HepG2 (cell line): ENCODE results near the gene RPS5.

Experiments
- KDM6A ChIP-seq: IDR thresholded peaks from 2 replicates; pipeline ENCODE4 v1.6.1; 2016; ENCODE audit warnings: low read depth
- SMC3 ChIP-seq: IDR thresholded peaks from 2 replicates; pipeline ENCODE4 v1.6.1; 2011; ENCODE audit warnings: low read length, improper control_type of control experiment
- TF ChIP-seq, protein P1 (sequence below): sonication (generic); formaldehyde crosslinking; IDR thresholded peaks from 2 replicates; pipeline ENCODE4 v1.4.0; 2020; ENCODE audit warnings: missing genetic modification reagents, mild to moderate bottlenecking, borderline replicate concordance

DNA sequence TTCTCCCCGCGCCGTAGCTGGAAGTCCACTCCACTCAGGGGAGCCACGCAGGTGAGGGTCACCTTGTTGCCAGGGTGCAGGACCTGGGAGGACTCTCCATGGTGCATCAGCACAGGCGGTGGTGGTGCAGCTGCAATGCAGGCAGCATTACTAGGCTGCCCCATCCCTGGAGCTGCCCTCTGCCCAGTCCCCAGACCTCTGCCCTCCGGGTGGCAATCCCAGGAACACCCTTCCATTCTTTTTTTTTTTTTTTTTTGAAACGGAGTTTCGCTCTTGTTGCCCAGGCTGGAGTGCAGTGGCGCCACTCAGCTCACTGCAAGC is 35.6 kb upstream of the RPS5 start:
- TF ChIP-seq, protein P1, sequence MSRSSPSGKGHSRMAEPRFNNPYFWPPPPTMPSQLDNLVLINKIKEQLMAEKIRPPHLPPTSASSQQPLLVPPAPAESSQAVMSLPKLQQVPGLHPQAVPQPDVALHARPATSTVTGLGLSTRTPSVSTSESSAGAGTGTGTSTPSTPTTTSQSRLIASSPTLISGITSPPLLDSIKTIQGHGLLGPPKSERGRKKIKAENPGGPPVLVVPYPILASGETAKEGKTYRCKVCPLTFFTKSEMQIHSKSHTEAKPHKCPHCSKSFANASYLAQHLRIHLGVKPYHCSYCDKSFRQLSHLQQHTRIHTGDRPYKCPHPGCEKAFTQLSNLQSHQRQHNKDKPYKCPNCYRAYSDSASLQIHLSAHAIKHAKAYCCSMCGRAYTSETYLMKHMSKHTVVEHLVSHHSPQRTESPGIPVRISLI (CRISPR knock-in tag), result no peak
- TF ChIP-seq KDM6A (CRISPR knock-in tag) (no peak), SMC3 (no peak)
